ENCODE data around the gene FSD1L. TPM values are rescaled to one million over a fixed set of nuclear protein-coding genes. Genes with fewer than 3 reads are reported as not detected.

FSD1L gene
- total and polyA plus RNA-seq, 2 experiments from 2014 or later, result 5.2 to 7.1 TPM

DNA sequence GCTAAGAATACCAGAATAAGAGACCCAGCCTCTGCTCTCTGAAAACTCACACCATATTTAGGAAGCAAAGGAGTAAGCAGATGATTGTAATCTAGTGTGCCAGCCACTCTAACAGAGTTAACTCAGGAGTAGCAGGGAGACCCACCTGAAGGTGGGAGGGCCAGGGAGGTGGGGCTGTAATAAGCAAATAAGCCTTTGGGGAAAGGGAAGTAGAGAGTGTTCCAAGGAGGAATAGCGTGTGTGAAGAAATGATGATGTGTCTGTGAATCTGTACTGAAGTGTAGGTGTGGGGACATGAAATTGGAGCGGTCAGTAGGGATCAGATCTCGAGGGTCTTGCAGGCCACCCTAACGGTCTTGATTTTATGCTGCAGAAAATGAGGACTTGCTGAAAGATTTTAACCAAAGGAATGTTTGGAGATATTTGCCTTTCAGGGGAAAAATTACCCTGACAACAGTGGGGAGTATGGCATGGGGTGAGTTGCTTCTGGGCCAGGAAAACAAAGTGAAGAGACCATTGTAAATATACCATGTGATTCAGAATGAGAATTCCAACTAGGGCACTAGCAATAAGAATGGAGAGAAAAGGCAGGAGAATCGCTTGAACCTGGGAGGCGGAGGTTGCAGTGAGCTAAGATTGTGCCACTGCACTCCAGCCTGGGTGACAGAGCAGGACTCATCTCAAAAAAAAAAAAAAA lies 44.1 kb upstream of the FSD1L start:
- H3K4me1 Mint-ChIP-seq, result peaks cover 47% of the 10 kb centered on the region

More for the DNA sequence above, 44.1 kb upstream of the FSD1L start:
- Histone ChIP-seq H3K27ac (ENCODE audit: low read depth) (peak overlapping the region; percentile 89), H3K27me3 (ENCODE audit: insufficient read depth) (no peaks in the 10 kb centered on the region), H3F3A (replicated peaks; ENCODE audit: low read depth) (peaks cover 8% of the 10 kb centered on the region; the same call in 1 of the 2 replicates), H4K20me1 (replicated peaks; ENCODE audit: insufficient read depth) (no peaks in the 10 kb centered on the region), H3K4me1 (ENCODE audit: insufficient read depth) (peaks cover 58% of the 10 kb centered on the region), H3K4me2 (peak overlapping the region; percentile 54), H3K9me2 (ENCODE audit: insufficient read depth) (no peaks in the 10 kb centered on the region), H3K79me2 (replicated peaks; ENCODE audit: insufficient read depth) (no peaks in the 10 kb centered on the region), H3K4me3 (peak overlapping the region; percentile 27), H2AFZ (no peak overlapping the region), H3K36me3 (ENCODE audit: insufficient read depth) (no peaks in the 10 kb centered on the region)
- Mint-ChIP-seq H3K9me3 (peaks cover 8% of the 10 kb centered on the region; the same call in 2 of the 3 replicates), H3K4me3 (peak overlapping the region; percentile 39), H3K27ac (peak overlapping the region; percentile 88), H3K27me3 (ENCODE audit: insufficient read depth, low read depth, poor library complexity) (no peaks in the 10 kb centered on the region), H3K36me3 (ENCODE audit: low read depth) (peaks cover 6% of the 10 kb centered on the region; the same call in 2 of the 3 replicates)
- TF ChIP-seq ZNF331 (CRISPR knock-in tag; IDR thresholded peaks at IDR 0.05; ENCODE audit: low read depth) (no peak), NANOG (IDR thresholded peaks at IDR 0.05; ENCODE audit: borderline replicate concordance) (no peak), EZH2 (IDR thresholded peaks at IDR 0.05; ENCODE audit: low read depth, unreplicated experiment) (no peak), STAT1 (IDR thresholded peaks at IDR 0.05; ENCODE audit: unreplicated experiment) (no peak), JUNB (IDR thresholded peaks at IDR 0.05; ENCODE audit: unreplicated experiment) (no peak), CREB1 (CRISPR knock-in tag; IDR thresholded peaks at IDR 0.05; ENCODE audit: low read depth) (no peak), POLR2AphosphoS5 (IDR thresholded peaks at IDR 0.05; ENCODE audit: low read depth) (no peak), ZNF114 (CRISPR knock-in tag; IDR thresholded peaks at IDR 0.05) (no peak), EZH2phosphoT487 (IDR thresholded peaks at IDR 0.05; ENCODE audit: unreplicated experiment) (no peak)
- TF ChIP-seq, protein P1, sequence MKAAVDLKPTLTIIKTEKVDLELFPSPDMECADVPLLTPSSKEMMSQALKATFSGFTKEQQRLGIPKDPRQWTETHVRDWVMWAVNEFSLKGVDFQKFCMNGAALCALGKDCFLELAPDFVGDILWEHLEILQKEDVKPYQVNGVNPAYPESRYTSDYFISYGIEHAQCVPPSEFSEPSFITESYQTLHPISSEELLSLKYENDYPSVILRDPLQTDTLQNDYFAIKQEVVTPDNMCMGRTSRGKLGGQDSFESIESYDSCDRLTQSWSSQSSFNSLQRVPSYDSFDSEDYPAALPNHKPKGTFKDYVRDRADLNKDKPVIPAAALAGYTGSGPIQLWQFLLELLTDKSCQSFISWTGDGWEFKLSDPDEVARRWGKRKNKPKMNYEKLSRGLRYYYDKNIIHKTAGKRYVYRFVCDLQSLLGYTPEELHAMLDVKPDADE (IDR thresholded peaks at IDR 0.05), result no peak
- TF ChIP-seq, protein P2, sequence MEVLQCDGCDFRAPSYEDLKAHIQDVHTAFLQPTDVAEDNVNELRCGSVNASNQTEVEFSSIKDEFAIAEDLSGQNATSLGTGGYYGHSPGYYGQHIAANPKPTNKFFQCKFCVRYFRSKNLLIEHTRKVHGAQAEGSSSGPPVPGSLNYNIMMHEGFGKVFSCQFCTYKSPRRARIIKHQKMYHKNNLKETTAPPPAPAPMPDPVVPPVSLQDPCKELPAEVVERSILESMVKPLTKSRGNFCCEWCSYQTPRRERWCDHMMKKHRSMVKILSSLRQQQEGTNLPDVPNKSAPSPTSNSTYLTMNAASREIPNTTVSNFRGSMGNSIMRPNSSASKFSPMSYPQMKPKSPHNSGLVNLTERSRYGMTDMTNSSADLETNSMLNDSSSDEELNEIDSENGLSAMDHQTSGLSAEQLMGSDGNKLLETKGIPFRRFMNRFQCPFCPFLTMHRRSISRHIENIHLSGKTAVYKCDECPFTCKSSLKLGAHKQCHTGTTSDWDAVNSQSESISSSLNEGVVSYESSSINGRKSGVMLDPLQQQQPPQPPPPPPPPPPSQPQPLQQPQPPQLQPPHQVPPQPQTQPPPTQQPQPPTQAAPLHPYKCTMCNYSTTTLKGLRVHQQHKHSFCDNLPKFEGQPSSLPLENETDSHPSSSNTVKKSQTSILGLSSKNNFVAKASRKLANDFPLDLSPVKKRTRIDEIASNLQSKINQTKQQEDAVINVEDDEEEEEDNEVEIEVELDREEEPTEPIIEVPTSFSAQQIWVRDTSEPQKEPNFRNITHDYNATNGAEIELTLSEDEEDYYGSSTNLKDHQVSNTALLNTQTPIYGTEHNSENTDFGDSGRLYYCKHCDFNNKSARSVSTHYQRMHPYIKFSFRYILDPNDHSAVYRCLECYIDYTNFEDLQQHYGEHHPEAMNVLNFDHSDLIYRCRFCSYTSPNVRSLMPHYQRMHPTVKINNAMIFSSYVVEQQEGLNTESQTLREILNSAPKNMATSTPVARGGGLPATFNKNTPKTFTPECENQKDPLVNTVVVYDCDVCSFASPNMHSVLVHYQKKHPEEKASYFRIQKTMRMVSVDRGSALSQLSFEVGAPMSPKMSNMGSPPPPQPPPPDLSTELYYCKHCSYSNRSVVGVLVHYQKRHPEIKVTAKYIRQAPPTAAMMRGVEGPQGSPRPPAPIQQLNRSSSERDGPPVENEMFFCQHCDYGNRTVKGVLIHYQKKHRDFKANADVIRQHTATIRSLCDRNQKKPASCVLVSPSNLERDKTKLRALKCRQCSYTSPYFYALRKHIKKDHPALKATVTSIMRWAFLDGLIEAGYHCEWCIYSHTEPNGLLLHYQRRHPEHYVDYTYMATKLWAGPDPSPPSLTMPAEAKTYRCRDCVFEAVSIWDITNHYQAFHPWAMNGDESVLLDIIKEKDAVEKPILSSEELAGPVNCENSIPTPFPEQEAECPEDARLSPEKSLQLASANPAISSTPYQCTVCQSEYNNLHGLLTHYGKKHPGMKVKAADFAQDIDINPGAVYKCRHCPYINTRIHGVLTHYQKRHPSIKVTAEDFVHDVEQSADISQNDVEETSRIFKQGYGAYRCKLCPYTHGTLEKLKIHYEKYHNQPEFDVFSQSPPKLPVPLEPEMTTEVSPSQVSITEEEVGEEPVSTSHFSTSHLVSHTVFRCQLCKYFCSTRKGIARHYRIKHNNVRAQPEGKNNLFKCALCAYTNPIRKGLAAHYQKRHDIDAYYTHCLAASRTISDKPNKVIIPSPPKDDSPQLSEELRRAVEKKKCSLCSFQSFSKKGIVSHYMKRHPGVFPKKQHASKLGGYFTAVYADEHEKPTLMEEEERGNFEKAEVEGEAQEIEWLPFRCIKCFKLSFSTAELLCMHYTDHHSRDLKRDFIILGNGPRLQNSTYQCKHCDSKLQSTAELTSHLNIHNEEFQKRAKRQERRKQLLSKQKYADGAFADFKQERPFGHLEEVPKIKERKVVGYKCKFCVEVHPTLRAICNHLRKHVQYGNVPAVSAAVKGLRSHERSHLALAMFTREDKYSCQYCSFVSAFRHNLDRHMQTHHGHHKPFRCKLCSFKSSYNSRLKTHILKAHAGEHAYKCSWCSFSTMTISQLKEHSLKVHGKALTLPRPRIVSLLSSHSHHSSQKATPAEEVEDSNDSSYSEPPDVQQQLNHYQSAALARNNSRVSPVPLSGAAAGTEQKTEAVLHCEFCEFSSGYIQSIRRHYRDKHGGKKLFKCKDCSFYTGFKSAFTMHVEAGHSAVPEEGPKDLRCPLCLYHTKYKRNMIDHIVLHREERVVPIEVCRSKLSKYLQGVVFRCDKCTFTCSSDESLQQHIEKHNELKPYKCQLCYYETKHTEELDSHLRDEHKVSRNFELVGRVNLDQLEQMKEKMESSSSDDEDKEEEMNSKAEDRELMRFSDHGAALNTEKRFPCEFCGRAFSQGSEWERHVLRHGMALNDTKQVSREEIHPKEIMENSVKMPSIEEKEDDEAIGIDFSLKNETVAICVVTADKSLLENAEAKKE (CRISPR knock-in tag; IDR thresholded peaks at IDR 0.05), result no peak
- TF ChIP-seq, protein P3, sequence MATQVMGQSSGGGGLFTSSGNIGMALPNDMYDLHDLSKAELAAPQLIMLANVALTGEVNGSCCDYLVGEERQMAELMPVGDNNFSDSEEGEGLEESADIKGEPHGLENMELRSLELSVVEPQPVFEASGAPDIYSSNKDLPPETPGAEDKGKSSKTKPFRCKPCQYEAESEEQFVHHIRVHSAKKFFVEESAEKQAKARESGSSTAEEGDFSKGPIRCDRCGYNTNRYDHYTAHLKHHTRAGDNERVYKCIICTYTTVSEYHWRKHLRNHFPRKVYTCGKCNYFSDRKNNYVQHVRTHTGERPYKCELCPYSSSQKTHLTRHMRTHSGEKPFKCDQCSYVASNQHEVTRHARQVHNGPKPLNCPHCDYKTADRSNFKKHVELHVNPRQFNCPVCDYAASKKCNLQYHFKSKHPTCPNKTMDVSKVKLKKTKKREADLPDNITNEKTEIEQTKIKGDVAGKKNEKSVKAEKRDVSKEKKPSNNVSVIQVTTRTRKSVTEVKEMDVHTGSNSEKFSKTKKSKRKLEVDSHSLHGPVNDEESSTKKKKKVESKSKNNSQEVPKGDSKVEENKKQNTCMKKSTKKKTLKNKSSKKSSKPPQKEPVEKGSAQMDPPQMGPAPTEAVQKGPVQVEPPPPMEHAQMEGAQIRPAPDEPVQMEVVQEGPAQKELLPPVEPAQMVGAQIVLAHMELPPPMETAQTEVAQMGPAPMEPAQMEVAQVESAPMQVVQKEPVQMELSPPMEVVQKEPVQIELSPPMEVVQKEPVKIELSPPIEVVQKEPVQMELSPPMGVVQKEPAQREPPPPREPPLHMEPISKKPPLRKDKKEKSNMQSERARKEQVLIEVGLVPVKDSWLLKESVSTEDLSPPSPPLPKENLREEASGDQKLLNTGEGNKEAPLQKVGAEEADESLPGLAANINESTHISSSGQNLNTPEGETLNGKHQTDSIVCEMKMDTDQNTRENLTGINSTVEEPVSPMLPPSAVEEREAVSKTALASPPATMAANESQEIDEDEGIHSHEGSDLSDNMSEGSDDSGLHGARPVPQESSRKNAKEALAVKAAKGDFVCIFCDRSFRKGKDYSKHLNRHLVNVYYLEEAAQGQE (IDR thresholded peaks at IDR 0.05; ENCODE audit: unreplicated experiment), result no peak
- TF ChIP-seq, protein P4, sequence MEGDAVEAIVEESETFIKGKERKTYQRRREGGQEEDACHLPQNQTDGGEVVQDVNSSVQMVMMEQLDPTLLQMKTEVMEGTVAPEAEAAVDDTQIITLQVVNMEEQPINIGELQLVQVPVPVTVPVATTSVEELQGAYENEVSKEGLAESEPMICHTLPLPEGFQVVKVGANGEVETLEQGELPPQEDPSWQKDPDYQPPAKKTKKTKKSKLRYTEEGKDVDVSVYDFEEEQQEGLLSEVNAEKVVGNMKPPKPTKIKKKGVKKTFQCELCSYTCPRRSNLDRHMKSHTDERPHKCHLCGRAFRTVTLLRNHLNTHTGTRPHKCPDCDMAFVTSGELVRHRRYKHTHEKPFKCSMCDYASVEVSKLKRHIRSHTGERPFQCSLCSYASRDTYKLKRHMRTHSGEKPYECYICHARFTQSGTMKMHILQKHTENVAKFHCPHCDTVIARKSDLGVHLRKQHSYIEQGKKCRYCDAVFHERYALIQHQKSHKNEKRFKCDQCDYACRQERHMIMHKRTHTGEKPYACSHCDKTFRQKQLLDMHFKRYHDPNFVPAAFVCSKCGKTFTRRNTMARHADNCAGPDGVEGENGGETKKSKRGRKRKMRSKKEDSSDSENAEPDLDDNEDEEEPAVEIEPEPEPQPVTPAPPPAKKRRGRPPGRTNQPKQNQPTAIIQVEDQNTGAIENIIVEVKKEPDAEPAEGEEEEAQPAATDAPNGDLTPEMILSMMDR (conservative IDR thresholded peaks at IDR 0.05; ENCODE audit: low read depth in 2 of 2), result no peak
- DNase-seq (ENCODE audit: low spot score) (peak; percentile 82), ATAC-seq (peak; percentile 82)
